G401.6 (cell line): ENCODE measurements around the gene KRT7.
"Not testable (repeated sequence)": the region's sequence is repeated elsewhere in the genome, so short reads cannot be mapped to it uniquely, and the experiment has no call there.

ENCODE experiments used
- FAIRE-seq: peaks from 2 replicates; lab custom pipeline; 2012; peaks lifted over from hg19 to GRCh38; lab: Jason Lieb, UNC

Gene KRT7

GRCh38 chr12:52280319-52280795, 47.3 kb downstream of the KRT7 start:
- no peak for FAIRE-seq

- no peak for FAIRE-seq
These were observed 47.9 kb downstream of the KRT7 start for GRCh38 chr12:52280796-52281560.

- no peak for FAIRE-seq
These were observed 51.6 kb downstream of the KRT7 start for GRCh38 chr12:52284562-52285171.

DNA sequence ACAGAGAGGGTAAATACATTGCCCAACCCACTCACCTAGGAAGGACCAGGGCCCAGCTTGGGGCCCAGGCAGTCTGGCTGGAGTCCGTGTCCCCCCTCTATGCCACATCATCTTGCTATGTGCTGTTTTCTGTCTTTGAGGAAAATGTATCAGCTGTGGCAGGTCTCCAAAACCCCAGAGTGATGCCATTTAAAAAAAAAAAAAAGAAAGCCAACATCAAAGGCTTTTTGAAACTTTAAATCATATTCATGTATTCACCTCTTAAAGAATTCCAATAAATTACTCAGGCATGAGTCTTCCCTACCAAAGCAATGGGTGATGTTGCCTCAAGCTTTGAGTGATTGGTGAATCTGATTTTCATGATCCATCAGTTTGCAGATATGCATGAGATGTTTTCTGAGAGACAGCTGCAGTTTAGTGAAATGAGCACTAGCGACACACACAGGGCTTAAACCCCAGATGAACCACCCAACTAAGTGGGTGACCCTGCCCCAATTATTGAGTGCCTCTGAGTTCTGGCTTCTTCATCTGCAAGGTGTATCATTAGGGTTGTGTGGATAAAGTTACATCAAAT, 52.2 kb downstream of the KRT7 start:
- FAIRE-seq, result no peak

DNA sequence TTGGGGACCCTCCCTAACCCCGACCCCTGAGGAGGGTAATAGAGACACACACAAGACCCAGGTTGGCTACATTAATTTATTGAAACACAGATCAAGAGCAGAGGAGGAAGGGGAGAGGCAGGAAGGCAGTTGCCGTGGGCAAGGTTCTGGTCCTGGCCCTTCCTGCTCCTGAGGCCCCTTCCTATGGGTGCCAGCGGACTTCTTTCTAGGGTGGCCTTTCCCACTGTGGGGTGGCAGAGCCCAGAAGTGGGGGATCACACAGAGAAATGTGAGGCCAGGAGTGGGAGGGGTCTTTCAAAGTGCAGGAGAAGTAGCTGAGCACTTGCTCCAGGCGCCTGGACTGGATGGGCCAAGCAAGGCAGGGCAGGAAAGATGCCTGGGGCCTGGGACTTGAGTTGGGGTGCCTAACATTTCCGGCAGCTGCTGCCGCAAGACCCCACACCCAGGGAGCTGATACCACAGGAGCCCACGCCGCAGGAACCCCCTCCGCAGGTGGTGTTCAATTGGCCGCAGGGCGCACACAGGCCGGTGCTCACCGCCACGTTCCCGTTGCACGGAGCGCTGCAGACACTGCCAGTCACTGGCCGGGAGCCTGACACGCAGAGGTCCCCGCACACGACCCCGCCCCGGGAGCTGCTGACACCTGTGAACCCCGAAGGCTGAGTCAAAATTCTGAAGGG, 52.9 kb downstream of the KRT7 start:
- no peak for FAIRE-seq

DNA sequence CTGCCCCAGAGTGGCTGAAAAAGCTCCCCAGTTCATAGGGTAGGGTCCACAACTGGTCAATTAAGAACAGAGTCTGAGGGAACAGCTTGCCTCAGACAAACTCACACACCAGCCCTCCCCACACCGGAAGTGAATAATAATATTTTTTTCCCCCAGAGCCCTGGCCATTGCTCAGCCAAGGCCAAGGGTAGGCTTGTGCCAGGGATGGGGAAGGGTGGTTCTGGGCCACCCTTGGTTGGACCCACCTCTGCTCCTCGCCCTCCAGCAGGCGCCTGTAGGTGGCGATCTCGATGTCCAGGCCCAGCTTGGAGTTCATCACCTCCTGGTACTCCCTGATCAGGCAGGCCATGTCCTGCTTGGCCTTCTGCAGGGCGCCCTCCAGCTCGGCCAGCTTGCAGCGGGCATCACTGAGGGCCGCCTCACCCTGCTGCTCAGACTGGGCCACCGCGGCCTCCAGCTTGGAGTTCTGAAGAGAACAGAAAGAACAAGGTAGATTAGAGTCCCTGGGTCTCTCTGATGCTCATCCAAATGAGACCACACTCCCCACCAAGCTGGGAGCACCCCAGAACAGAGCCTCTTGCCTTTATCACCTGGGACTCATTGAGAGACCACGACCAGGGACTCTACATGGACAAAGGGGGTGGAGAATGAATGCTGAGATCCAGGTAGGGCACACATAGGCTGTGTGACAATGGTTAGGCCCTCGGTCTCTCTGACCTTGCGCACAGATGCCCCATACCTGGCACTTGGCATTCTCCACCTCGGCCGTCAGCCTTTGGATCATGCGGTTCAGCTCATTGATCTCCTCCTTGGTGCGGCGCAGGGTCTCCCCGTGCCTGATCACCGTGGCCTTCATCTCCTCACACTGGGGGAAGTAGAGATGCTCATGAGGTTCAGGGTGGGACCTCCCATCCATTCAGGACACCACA, 54.1 kb downstream of the KRT7 start:
- FAIRE-seq, result not testable (repeated sequence)

GRCh38 chr12:52287816-52288805, 55.1 kb downstream of the KRT7 start:
- not testable (repeated sequence) for FAIRE-seq

DNA sequence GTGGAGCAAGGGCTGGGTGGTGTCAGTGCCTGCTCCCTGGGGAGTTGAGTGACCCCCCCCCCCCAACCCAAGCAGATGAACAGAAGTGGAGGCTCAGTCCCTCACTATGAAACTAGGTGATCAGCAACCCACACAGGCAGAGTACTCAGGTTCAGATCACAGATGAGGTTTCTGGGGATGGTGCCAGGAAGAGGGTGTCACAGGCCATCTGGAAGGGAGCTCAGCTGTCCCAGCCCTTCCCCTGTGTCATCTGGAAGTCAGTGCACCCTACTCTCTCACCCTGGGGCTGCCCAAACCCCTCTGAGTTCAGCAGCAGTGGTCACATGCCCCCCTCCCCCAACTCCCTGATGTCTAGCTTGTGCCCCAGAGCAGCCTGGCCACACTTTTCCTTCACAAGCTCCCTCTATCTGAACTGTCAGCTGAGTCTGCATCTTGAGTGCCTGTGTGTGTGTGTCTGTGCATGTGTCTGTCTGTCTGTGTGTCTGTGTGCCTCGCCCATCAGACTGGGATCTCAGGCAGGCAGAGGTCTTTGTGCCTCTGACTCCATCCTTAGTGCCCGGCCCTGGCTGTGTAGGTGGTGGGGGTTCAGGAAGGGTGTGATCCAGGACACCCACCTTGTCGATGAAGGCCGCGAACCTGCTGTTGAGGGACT, 57.6 kb downstream of the KRT7 start:
- FAIRE-seq, result not testable (repeated sequence)

- no peak for FAIRE-seq
These were observed 58.4 kb downstream of the KRT7 start, which contains the start of gene KRT81 for GRCh38 chr12:52291267-52291935. Gene KRT81 (minus strand): TSS chr12:52291534. CDS start chr12:52291465, 69 bp downstream.

GRCh38 chr12:52293926-52294325, 60.9 kb downstream of the KRT7 start:
- no peak for FAIRE-seq

DNA sequence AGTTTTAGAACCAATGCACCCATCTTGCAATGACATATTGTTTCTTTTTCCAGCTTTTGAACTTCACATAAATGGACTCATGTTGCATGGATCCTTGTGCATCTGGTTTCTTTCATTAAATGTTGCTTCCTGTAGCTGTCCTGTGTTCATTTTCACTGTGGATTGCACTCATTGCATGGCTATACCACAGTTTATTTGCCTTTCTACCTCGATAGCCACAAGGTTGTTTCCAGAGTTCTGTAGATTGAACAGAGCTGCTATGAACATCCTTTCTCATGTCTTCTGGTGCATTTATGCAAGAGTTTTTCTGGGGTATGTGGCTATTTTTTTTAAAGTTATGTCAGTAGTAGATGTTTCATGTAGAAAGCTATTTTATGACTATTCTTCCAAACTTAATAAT, 61.8 kb downstream of the KRT7 start:
- no peak for FAIRE-seq

DNA sequence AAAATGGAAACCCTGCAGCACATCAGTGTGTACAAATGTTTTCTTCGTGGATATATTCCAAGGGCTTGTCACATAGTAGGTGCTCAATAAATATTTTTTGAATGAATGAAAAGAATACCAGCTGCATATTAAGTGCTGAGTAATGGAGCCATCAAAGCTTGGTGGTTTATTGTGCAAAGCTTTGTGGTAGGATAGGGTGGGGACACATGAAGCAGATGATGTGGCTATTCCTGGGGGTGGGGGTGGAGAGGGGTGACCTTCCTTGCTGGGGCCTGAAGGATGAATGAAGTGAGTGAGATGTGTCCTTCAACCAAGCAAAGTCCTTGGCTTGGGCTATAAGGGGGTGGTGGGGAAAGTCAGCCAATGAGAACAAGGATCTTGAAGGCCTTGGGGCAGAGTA, 62.6 kb downstream of the KRT7 start:
- FAIRE-seq, result no peak

GRCh38 chr12:52296572-52297215, 63.7 kb downstream of the KRT7 start:
- no peak for FAIRE-seq
